Measurements from ENCODE around the gene CTDNEP1. TPM values are rescaled to one million over a fixed set of nuclear protein-coding genes. Genes with fewer than 3 reads are reported as not detected.
A peak's percentile ranks its signal among the peaks of the same experiment; 100 is the strongest.

CTDNEP1 gene
- total and polyA plus RNA-seq, 7 donors: 171 to 332 (median 217) TPM

- Histone ChIP-seq H3K27me3 (ENCODE audit: insufficient read depth in 3 of 3, low read length in 2 of 3) (no peaks in the 10 kb centered on the region), H3K4me3 (peak overlapping the region; percentile 98), H3K4me1 (peaks cover 38% of the 10 kb centered on the region), H3K36me3 (ENCODE audit: insufficient read depth in 1 of 2, low read depth in 1 of 2) (peaks cover 2 to 38% of the 10 kb centered on the region in 2 donors), H3K27ac (peak overlapping the region; percentile 99), H3K9me3 (no peaks in the 10 kb centered on the region)
- ATAC-seq (no peak), DNase-seq (peak in 1 of 2 donors; percentile 6)
- intact Hi-C loops (cut with DNase I): no loop called here
- 15 to 17% (median 15%) methylated on average over 12 of the region's 12 CpGs for WGBS, 3 donors
- TF ChIP-seq, protein P1, sequence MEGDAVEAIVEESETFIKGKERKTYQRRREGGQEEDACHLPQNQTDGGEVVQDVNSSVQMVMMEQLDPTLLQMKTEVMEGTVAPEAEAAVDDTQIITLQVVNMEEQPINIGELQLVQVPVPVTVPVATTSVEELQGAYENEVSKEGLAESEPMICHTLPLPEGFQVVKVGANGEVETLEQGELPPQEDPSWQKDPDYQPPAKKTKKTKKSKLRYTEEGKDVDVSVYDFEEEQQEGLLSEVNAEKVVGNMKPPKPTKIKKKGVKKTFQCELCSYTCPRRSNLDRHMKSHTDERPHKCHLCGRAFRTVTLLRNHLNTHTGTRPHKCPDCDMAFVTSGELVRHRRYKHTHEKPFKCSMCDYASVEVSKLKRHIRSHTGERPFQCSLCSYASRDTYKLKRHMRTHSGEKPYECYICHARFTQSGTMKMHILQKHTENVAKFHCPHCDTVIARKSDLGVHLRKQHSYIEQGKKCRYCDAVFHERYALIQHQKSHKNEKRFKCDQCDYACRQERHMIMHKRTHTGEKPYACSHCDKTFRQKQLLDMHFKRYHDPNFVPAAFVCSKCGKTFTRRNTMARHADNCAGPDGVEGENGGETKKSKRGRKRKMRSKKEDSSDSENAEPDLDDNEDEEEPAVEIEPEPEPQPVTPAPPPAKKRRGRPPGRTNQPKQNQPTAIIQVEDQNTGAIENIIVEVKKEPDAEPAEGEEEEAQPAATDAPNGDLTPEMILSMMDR (IDR thresholded peaks at IDR 0.05): no peak
Measured at GRCh38 chr17:7219229-7219811, 32.2 kb downstream of the CTDNEP1 start.

DNA sequence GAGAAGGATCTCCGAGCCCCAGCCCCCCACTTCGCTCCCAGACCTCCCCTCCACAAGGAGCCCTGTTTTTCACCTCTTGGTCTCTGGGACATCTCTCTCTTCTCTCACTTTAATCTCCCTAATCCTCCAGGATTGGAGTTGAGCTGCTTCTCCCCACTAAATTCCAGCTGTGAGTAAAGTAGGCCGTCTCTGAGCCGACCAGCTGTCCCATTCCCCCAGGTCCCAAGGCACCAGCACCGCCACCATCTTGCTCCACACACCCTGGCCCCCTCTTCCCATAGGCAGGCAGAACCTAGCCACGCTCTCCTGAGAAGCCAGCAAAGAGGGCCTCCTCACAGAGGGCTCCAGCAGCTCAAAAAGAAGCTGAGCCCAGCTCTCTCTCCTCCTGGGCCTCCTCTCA is 32.8 kb downstream of the CTDNEP1 start:
- Histone ChIP-seq H3K27ac (no peak overlapping the region), H3K4me1 (peaks cover 33% of the 10 kb centered on the region), H3K36me3 (ENCODE audit: insufficient read depth in 1 of 2, low read depth in 1 of 2) (peaks cover under 1 to 32% of the 10 kb centered on the region in 2 donors), H3K9me3 (no peaks in the 10 kb centered on the region), H3K4me3 (peak overlapping the region; percentile 98), H3K27me3 (ENCODE audit: insufficient read depth in 3 of 3, low read length in 2 of 3) (peaks cover 0 to under 1% (median 0%) of the 10 kb centered on the region in 3 donors)
- 56 to 70% (median 64%) methylated on average over 6 of the region's 6 CpGs for WGBS, 3 donors
- TF ChIP-seq, protein P1 (IDR thresholded peaks at IDR 0.05): no peak
- ATAC-seq (no peak), DNase-seq (peak; percentile 12 to 48)
- intact Hi-C loops (cut with DNase I): no loop called here

- 57 to 75% (median 65%) methylated on average over 6 of the region's 6 CpGs for WGBS, 3 donors
- ATAC-seq: no peak
- Histone ChIP-seq H3K4me3 (peak overlapping the region; percentile 50), H3K9me3 (no peaks in the 10 kb centered on the region), H3K27me3 (ENCODE audit: insufficient read depth in 3 of 3, low read length in 2 of 3) (peaks cover 0 to 6% (median 0%) of the 10 kb centered on the region in 3 donors), H3K4me1 (peaks cover 32% of the 10 kb centered on the region), H3K36me3 (ENCODE audit: insufficient read depth in 1 of 2, low read depth in 1 of 2) (peaks cover 0 to 26% of the 10 kb centered on the region in 2 donors), H3K27ac (peak overlapping the region; percentile 53)
- intact Hi-C loops (cut with DNase I): no loop called here
- DNase-seq: peak in 1 of 2 donors; percentile 31
- TF ChIP-seq, protein P1 (IDR thresholded peaks at IDR 0.05): no peak
Measured at GRCh38 chr17:7218166-7218565, 33.4 kb downstream of the CTDNEP1 start.

DNA sequence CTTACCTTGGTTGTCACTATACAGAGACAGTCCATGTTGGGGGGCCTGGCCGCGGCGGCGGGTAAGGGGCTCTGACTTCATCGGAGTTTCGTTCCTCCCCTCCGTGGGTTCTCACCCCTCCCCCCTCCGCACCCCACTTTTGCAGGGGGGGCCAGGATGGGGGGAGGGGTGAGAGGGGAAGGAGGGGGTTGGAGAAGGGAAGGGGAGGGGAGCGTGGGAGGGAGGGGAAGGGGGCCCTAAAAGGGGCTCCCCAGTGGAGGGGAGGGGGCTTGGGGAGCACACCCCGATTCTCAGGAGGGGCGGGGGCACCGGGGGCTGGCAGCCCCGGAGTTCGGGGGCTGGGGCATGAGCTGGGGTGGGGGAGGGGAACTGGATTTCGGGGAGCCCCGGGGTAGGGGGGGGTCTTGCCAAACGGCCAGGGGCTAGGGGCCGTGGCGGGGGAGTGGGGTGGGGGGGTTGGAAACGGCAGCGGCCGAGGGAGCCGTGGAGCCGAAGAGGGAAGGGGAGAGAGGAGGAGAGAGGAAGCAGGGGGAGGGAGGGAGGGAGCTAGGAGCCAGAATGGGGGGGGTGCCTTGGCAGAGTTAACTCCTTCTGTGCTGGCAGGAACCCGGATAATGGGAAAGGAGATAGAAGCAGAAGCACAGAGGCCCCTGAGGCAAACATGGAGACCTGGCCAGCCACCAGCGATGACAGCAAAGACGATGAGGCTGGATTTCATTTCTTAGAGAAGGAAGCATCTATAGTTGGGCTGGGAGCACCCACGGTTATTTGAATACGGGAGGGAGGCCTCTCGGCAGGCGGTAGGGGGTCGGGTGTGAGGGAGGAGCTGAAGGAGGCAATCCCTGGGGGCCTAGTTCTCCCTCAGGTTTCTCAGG is 34.2 kb downstream of the CTDNEP1 start:
- TF ChIP-seq, protein P1 (IDR thresholded peaks at IDR 0.05): no peak
- Histone ChIP-seq H3K27ac (peak overlapping the region; percentile 53), H3K36me3 (ENCODE audit: insufficient read depth in 1 of 2, low read depth in 1 of 2) (peaks cover 0 to 18% of the 10 kb centered on the region in 2 donors), H3K4me1 (peaks cover 26% of the 10 kb centered on the region), H3K9me3 (no peaks in the 10 kb centered on the region), H3K27me3 (ENCODE audit: insufficient read depth in 3 of 3, low read length in 2 of 3) (peaks cover 0 to 13% (median 0%) of the 10 kb centered on the region in 3 donors), H3K4me3 (peak overlapping the region; percentile 50)
- 4 to 8% (median 5%) methylated on average over 20 to 32 of the region's 32 CpGs for WGBS, 3 donors
- ATAC-seq (no peak), DNase-seq (peak; percentile 47 to 70)
- intact Hi-C loops (cut with DNase I): no loop called here
